ENCODE results near the gene LRMDA. TPM values are rescaled to one million over a fixed set of nuclear protein-coding genes. Genes with fewer than 3 reads are reported as not detected.

Gene LRMDA
- total and polyA plus RNA-seq, 2 donors (not counting 3 experiments of a cell fraction or from before 2014, with no cell fraction given), result 9.7 to 18.0 TPM

- H2AFZ ChIP-seq (ENCODE audit: low read depth, low read length), result no peak overlapping the region
- TF ChIP-seq POLR2AphosphoS5 (IDR thresholded peaks at IDR 0.05; ENCODE audit: insufficient read depth, low read depth, low read length) (no peak), GATA2 (IDR thresholded peaks at IDR 0.05; ENCODE audit: insufficient read depth, insufficient read length, low read depth, low read length) (no peak), EZH2 (IDR thresholded peaks at IDR 0.05; ENCODE audit: borderline replicate concordance, low read depth, low read length, severe bottlenecking) (no peak), POLR2A (IDR thresholded peaks at IDR 0.05; ENCODE audit: low read depth, low read length) (no peak), MAX (IDR thresholded peaks at IDR 0.05; ENCODE audit: insufficient read depth, insufficient read length) (no peak), FOS (IDR thresholded peaks at IDR 0.05; ENCODE audit: borderline replicate concordance, insufficient read depth, low read length) (no peak), CTCF (IDR thresholded peaks at IDR 0.05; ENCODE audit: extremely low read depth in 1 of 2, insufficient read depth in 1 of 2, low read depth in 1 of 2, low read length in 2 of 2) (no peak), MYC (IDR thresholded peaks at IDR 0.05; ENCODE audit: low read depth, low read length) (no peak), JUN (IDR thresholded peaks at IDR 0.05; ENCODE audit: borderline replicate concordance, insufficient read depth, insufficient read length, low read depth) (no peak)
- no peaks in the 10 kb centered on the region for H3K36me3 ChIP-seq (ENCODE audit: control insufficient read depth in 2 of 2, extremely low read depth in 1 of 2, insufficient read depth in 2 of 2, low read length in 2 of 2)
- H4K20me1 ChIP-seq (replicated peaks; ENCODE audit: control insufficient read depth, extremely low read depth, insufficient read depth, low read length), result no peaks in the 10 kb centered on the region
- H3K9me3 ChIP-seq (replicated peaks; ENCODE audit: control insufficient read depth, insufficient read depth, low read length), result no peaks in the 10 kb centered on the region
- intact Hi-C loops (cut with micrococcal nuclease) (no loop called here), dilution Hi-C loops (cut with MboI; ENCODE audit: extremely low pct_ligation_motif_present, low sequenced_read_pairs) (no loop called here)
- no peaks in the 10 kb centered on the region for H3K79me2 ChIP-seq (ENCODE audit: control insufficient read depth, insufficient read depth, low read length)
- BruUV-seq (replicated peaks), result no TSS peak
- H3K4me1 ChIP-seq (ENCODE audit: control insufficient read depth, extremely low read depth, insufficient read depth, low read length), result peaks cover 4% of the 10 kb centered on the region
- H3K4me3 ChIP-seq (replicated peaks in 1 of 3; ENCODE audit: insufficient read depth in 1 of 3, low read depth in 1 of 3, low read length in 3 of 3), result no peak overlapping the region
- DNase-seq (ENCODE audit: low read depth, low spot score) (no peak), FAIRE-seq (no peak)
- ChIA-PET CTCF (interaction anchor here (1.2 kb wide), 1 partner anchor 15 kb away, joined by 4 read pairs; no protein-coding TSS in a partner anchor), POLR2A (no interaction called here)
- H3K27ac ChIP-seq (ENCODE audit: insufficient read depth, low read depth, low read length), result no peak overlapping the region
- H3K4me2 ChIP-seq (ENCODE audit: insufficient read depth, low read length), result no peak overlapping the region
- H3K27me3 ChIP-seq (ENCODE audit: control insufficient read depth in 2 of 2, insufficient read depth in 2 of 2, low read length in 2 of 2), result peaks cover 30 to 60% of the 10 kb centered on the region in 2 experiments
- H3K9me1 ChIP-seq (replicated peaks; ENCODE audit: control insufficient read depth, extremely low read depth, insufficient read depth, low read length), result no peaks in the 10 kb centered on the region
- H3K9ac ChIP-seq (replicated peaks; ENCODE audit: extremely low read depth, insufficient read depth, low read length), result no peak overlapping the region
These were observed 21.1 kb upstream of the LRMDA start for GRCh38 chr10:75410132-75411005.
